ENCODE measurements around the gene EDN3.

Gene EDN3

DNA sequence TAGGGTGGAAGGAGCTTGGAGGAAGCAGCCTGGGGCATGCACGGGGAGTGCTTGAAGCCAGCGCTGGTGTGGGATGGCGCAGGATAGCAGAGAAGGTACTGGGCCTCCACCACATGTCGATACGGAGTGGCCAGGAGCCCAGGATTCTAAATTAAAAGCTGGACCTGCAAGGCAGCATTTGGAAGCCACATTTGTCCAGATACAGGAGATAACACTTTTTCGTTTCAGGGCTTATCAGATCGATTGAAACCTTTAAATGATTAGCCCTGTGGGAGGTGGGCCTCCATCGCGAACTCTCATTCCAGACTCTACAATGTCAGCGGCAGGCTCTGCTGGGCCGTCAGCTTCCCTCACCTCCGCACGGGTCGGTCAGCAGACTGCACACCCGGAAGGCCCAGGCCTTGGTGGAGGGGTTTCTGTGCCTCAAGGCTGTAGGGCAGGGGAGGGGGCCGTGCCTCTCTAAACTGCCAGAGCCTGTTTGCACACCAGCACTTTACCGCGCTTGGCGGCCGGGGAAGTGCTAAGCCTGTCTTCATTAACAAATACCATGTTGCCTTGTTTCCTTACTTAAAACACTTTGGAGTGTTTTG, 17.9 kb downstream of the EDN3 start:
- TF ChIP-seq, protein P1, sequence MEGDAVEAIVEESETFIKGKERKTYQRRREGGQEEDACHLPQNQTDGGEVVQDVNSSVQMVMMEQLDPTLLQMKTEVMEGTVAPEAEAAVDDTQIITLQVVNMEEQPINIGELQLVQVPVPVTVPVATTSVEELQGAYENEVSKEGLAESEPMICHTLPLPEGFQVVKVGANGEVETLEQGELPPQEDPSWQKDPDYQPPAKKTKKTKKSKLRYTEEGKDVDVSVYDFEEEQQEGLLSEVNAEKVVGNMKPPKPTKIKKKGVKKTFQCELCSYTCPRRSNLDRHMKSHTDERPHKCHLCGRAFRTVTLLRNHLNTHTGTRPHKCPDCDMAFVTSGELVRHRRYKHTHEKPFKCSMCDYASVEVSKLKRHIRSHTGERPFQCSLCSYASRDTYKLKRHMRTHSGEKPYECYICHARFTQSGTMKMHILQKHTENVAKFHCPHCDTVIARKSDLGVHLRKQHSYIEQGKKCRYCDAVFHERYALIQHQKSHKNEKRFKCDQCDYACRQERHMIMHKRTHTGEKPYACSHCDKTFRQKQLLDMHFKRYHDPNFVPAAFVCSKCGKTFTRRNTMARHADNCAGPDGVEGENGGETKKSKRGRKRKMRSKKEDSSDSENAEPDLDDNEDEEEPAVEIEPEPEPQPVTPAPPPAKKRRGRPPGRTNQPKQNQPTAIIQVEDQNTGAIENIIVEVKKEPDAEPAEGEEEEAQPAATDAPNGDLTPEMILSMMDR (IDR thresholded peaks at IDR 0.05; ENCODE audit: low read length, missing control alignments) = no peak
- DNase-seq (ENCODE audit: low read depth) = no peak

DNA sequence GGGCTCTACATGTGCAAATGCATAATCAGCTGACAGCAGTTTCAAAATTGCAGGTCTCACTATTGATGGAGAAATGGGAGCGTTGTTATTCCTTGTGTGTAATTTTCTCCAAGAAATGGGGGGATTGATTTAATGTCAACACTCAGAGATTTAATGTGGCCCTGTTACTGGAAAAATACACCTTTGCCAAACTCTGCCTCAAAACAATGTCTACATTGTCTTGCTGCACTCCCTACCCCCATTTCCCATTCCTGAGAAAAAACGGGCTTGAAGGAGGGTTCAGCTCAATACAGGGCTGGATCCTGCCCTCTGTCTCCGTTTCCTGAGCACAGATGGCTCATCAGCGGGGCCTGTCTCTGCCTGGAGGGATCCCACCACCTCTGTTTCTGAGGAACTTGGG, 18.4 kb downstream of the EDN3 start:
- H3K4me3 ChIP-seq (replicated peaks; ENCODE audit: low read depth, low read length) = no peak overlapping the region
- DNase-seq (ENCODE audit: low read depth) = no peak
- TF ChIP-seq, protein P1 (IDR thresholded peaks at IDR 0.05; ENCODE audit: low read length, missing control alignments) = no peak

More for the DNA sequence above, 17.9 kb downstream of the EDN3 start:
- no peak overlapping the region for H3K4me3 ChIP-seq (replicated peaks; ENCODE audit: low read depth, low read length)

DNA sequence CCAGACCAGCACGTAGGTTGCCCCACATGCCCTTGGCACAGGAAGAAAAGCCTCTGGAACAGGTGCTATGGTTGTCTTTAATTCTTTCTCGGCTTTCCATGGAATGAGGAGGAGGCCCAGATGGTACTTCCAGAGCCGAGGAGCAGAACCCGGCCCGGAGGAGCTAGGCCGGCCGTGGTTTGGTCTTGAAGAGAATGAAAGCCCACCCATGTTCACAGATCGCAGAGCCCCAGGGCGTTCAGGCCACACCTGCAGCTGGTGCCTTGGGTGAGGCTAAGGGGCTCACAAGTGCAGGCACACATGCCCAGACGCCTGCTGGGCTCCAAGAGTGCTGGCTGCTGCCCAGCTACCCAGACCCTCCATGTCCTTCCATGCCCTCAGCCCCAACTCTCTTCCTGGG, 20.0 kb downstream of the EDN3 start:
- H3K4me3 ChIP-seq (replicated peaks; ENCODE audit: low read depth, low read length) = no peak overlapping the region
- DNase-seq (ENCODE audit: low read depth) = no peak
- TF ChIP-seq, protein P1 (IDR thresholded peaks at IDR 0.05; ENCODE audit: low read length, missing control alignments) = no peak

DNA sequence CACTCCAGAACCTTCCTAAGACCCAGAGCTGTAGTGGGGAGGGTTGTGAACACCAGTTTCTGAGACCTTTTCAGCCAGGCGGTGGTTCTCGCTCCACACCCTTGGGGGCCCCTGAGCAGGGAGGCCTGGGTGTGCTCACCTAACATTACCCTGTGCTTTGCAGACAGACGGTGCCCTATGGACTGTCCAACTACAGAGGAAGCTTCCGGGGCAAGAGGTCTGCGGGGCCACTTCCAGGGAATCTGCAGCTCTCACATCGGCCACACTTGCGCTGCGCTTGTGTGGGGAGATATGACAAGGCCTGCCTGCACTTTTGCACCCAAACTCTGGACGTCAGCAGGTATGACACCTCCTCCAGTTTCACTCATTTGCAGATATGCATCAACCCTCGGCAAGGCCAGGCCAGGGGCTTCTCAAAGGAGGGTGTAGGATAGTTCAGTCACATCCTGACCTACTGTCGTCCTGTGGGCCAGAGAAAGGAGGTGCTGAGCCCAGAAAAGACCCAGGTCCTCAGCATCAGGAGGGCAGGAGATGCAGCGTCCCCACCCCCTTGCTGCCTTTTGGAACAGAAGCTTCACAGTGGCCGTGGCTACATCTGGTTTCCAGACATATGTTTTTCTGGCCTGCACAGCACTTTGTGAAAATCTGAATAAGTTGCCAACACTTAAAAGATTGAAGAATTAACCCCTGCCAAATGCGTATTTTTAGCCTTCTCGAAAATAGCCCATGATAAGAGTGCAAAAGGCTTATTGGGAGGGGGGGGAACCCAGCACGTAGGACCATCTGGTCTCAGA, 20.6 kb downstream of the EDN3 start:
- TF ChIP-seq, protein P1 (IDR thresholded peaks at IDR 0.05; ENCODE audit: low read length, missing control alignments) = no peak
- no peak for DNase-seq (ENCODE audit: low read depth)
- H3K4me3 ChIP-seq (replicated peaks; ENCODE audit: low read depth, low read length) = no peak overlapping the region

DNA sequence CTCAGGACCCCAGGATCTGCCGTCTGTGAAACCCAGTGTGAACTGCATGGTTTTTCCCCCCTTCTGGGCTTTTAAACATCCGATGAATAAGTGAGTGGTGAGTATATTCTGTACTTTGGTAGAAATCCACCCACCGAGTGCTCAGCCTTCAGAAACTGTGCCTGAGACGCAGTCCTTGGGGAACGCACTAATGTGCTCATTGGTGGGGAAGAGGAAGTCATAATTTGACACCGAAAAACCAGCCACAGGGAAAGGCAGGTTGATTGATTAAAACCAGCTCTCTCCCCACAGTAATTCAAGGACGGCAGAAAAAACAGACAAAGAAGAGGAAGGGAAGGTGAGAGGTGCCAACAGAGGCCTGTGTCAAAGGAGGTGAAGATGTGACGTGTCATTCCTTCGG, 21.7 kb downstream of the EDN3 start:
- H3K4me3 ChIP-seq (replicated peaks; ENCODE audit: low read depth, low read length) = no peak overlapping the region
- TF ChIP-seq, protein P1 (IDR thresholded peaks at IDR 0.05; ENCODE audit: low read length, missing control alignments) = no peak
- no peak for DNase-seq (ENCODE audit: low read depth)

DNA sequence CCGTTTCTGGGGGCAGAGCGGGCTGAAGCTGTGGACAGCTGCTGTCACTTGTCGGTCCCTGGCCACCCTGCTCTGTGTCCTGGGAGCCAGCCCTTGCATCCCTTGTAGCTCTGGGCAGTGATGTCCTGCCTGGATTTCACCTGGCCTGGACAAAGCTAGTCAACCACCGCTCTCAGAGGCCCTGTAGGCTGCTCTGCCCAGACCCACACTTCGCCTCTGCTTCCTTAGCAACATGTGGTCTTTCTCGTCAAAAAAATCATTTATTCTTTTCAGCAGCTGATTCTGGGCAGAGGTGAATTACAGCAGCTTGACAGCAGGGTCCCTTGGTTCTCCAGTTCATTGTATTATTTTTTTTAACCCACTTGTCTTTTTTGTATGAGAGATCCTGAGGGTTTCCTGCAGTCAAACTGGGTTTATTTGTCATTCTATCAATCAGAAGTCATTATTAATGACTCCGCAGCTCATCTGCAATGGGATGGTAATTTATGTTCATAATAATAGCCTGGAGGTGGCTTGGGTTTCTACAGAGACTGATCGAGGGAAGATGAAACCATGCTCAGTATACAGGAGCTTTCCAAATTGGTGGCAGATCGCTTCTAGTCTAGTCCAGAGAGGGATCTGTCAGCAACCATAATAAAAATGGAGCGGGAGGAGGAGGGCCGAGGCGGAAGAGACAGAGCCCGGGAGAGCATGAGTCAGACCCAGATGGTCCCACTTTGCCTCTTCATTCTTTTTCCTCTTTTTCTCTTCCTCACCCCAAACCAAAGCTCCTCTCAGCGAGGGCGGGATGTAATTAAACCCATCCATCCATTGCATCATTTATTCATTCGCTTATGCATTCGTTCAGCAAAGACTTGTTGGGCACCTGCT, 22.4 kb downstream of the EDN3 start:
- TF ChIP-seq, protein P1 (IDR thresholded peaks at IDR 0.05; ENCODE audit: low read length, missing control alignments) = no peak
- DNase-seq (ENCODE audit: low read depth) = no peak
- H3K4me3 ChIP-seq (replicated peaks; ENCODE audit: low read depth, low read length) = no peak overlapping the region
